SK-N-SH treated with all-trans-retinoic acid at 6 μM for 48 hours (cell line): ENCODE results near the gene WDR74.
"Not testable (repeated sequence)": the region's sequence is repeated elsewhere in the genome, so short reads cannot be mapped to it uniquely, and the experiment has no call there.

ENCODE experiments used
- ARNTL ChIP-seq: fragments of 450-650 bp; formaldehyde crosslinking; IDR thresholded peaks from 2 replicates; pipeline ENCODE4 v1.5.0; 2020; ENCODE audit warnings: low read depth, mild to moderate bottlenecking, moderate library complexity, borderline replicate concordance
- GLIS3 ChIP-seq: fragments of 250-450 bp; sonication (Bioruptor Pico); IDR thresholded peaks from 2 replicates; pipeline ENCODE4 v1.5.0; 2020; ENCODE audit warnings: mild to moderate bottlenecking, moderate library complexity
- PATZ1 ChIP-seq: fragments of 250-450 bp; sonication (Bioruptor Pico); IDR thresholded peaks from 2 replicates; pipeline ENCODE4 v1.8.0; 2020; ENCODE audit warnings: mild to moderate bottlenecking, moderate library complexity, borderline replicate concordance
- RARB ChIP-seq: fragments of 250-450 bp; sonication (Bioruptor Pico); IDR thresholded peaks from 2 replicates; pipeline ENCODE4 v1.8.0; 2021; ENCODE audit warnings: mild to moderate bottlenecking, moderate library complexity
- SNAI2 ChIP-seq: fragments of 250-450 bp; sonication (Bioruptor Pico); IDR thresholded peaks from 2 replicates; pipeline ENCODE4 v1.5.0; 2020; ENCODE audit warnings: mild to moderate bottlenecking, moderate library complexity
- TCF4 ChIP-seq: fragments of 250-450 bp; sonication (Bioruptor Pico); IDR thresholded peaks from 2 replicates; pipeline ENCODE4 v1.8.0; 2021; ENCODE audit warnings: mild to moderate bottlenecking, moderate library complexity, borderline replicate concordance
- ZC3H10 ChIP-seq: fragments of 250-450 bp; sonication (Bioruptor Pico); IDR thresholded peaks from 2 replicates; pipeline ENCODE4 v1.5.1; 2021; ENCODE audit warnings: mild to moderate bottlenecking, moderate library complexity
- ZFP3 ChIP-seq: fragments of 250-450 bp; sonication (Bioruptor Pico); IDR thresholded peaks from 2 replicates; pipeline ENCODE4 v1.5.0; 2020; ENCODE audit warnings: mild to moderate bottlenecking, moderate library complexity
- ZFP30 ChIP-seq: fragments of 450-650 bp; formaldehyde crosslinking; IDR thresholded peaks from 2 replicates; pipeline ENCODE4 v1.5.0; 2022; ENCODE audit warnings: mild to moderate bottlenecking, moderate library complexity
- TF ChIP-seq, protein P1 (sequence below): fragments of 250-450 bp; sonication (Bioruptor Pico); IDR thresholded peaks from 2 replicates; pipeline ENCODE4 v1.5.1; 2020; ENCODE audit warnings: low read depth, mild to moderate bottlenecking, moderate library complexity
- TF ChIP-seq, protein P2 (sequence below): fragments of 250-450 bp; sonication (Bioruptor Pico); IDR thresholded peaks from 2 replicates; pipeline ENCODE4 v1.5.1; 2021; ENCODE audit warnings: mild to moderate bottlenecking, moderate library complexity

- TF ChIP-seq TCF4; ZFP3 (CRISPR knock-in tag); RARB (CRISPR knock-in tag); PATZ1 (CRISPR knock-in tag); ARNTL (CRISPR knock-in tag); ZC3H10 (CRISPR knock-in tag); GLIS3; ZFP30 (CRISPR knock-in tag); SNAI2 (CRISPR knock-in tag): not testable (repeated sequence)
- TF ChIP-seq, protein P1, sequence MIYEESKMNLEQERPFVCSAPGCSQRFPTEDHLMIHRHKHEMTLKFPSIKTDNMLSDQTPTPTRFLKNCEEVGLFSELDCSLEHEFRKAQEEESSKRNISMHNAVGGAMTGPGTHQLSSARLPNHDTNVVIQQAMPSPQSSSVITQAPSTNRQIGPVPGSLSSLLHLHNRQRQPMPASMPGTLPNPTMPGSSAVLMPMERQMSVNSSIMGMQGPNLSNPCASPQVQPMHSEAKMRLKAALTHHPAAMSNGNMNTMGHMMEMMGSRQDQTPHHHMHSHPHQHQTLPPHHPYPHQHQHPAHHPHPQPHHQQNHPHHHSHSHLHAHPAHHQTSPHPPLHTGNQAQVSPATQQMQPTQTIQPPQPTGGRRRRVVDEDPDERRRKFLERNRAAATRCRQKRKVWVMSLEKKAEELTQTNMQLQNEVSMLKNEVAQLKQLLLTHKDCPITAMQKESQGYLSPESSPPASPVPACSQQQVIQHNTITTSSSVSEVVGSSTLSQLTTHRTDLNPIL (CRISPR knock-in tag): not testable (repeated sequence)
- TF ChIP-seq, protein P2, sequence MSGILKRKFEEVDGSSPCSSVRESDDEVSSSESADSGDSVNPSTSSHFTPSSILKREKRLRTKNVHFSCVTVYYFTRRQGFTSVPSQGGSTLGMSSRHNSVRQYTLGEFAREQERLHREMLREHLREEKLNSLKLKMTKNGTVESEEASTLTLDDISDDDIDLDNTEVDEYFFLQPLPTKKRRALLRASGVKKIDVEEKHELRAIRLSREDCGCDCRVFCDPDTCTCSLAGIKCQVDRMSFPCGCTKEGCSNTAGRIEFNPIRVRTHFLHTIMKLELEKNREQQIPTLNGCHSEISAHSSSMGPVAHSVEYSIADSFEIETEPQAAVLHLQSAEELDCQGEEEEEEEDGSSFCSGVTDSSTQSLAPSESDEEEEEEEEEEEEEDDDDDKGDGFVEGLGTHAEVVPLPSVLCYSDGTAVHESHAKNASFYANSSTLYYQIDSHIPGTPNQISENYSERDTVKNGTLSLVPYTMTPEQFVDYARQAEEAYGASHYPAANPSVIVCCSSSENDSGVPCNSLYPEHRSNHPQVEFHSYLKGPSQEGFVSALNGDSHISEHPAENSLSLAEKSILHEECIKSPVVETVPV (CRISPR knock-in tag): not testable (repeated sequence)
Measured at GRCh38 chr11:62840721-62841360, 1.5 kb upstream of the WDR74 start.
